Nephron (organoid): ENCODE results near the gene ZGPAT.
"Not testable (repeated sequence)": the region's sequence is repeated elsewhere in the genome, so short reads cannot be mapped to it uniquely, and the experiment has no call there.

ENCODE experiments used
- H3K27ac Mint-ChIP-seq, 3 experiments: 2 replicates each; pipeline ENCODE4 v1.8.0; 2020; ENCODE audit warnings: mixed read lengths in 3 of 3, mild to moderate bottlenecking in 2 of 3, moderate library complexity in 1 of 3
- H3K27me3 Mint-ChIP-seq: 2 replicates; pipeline ENCODE4 v1.8.0; 2021; ENCODE audit warnings: low read depth, mild to moderate bottlenecking, moderate library complexity, mixed read lengths
- H3K36me3 Mint-ChIP-seq: 2 replicates; pipeline ENCODE4 v1.8.0; 2020; ENCODE audit warnings: low read depth, mixed read lengths
- H3K4me1 Mint-ChIP-seq: 2 replicates; pipeline ENCODE4 v1.8.0; 2020; ENCODE audit warnings: mixed read lengths
- H3K4me3 Mint-ChIP-seq, 3 experiments: 2 replicates each; pipeline ENCODE4 v1.8.0; 2020; ENCODE audit warnings: mild to moderate bottlenecking in 3 of 3, mixed read lengths in 3 of 3, moderate library complexity in 2 of 3
- H3K9me3 Mint-ChIP-seq: 2 replicates; pipeline ENCODE4 v1.8.0; 2020; ENCODE audit warnings: mixed read lengths
- TF ChIP-seq, protein P1 (sequence below), 3 experiments: fragments of 200-600 bp; sonication (generic); IDR thresholded peaks; one replicate each; pipeline ENCODE4 v1.5.0; 2021; ENCODE audit warnings: antibody characterized with exemption in 3 of 3; ENCODE audit not compliant: unreplicated experiment in 3 of 3

The ZGPAT gene

DNA sequence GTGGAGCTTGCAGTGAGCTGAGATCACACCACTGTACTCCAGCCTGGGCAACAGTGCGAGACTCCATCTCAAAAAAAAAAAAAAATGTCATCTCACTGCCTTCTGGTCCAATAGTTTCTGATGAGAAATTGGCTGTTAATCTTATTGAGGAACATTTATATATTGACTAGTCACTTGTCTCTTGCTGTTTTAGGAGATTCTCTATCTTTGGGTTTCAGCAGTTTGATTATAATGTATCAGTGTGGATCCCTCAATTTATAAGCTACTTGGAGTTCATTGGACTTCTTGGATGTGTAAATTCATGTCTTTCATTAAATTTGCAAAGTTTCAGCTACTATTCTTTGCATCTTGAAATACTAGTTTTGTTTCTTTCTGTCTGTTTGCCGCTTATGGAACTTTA, 11.2 kb downstream of the ZGPAT start:
- peaks cover 95% of the 10 kb centered on the region for H3K36me3 Mint-ChIP-seq
- no peak overlapping the region for H3K4me3 Mint-ChIP-seq

GRCh38 chr20:63722967-63723622, 15.3 kb downstream of the ZGPAT start:
- not testable (repeated sequence) for H3K27ac Mint-ChIP-seq

More for the DNA sequence above, 11.2 kb downstream of the ZGPAT start:
- Mint-ChIP-seq H3K4me1 (no peaks in the 10 kb centered on the region), H3K27me3 (no peaks in the 10 kb centered on the region), H3K27ac (no peak overlapping the region), H3K9me3 (peaks cover 41% of the 10 kb centered on the region)
- TF ChIP-seq, protein P1, sequence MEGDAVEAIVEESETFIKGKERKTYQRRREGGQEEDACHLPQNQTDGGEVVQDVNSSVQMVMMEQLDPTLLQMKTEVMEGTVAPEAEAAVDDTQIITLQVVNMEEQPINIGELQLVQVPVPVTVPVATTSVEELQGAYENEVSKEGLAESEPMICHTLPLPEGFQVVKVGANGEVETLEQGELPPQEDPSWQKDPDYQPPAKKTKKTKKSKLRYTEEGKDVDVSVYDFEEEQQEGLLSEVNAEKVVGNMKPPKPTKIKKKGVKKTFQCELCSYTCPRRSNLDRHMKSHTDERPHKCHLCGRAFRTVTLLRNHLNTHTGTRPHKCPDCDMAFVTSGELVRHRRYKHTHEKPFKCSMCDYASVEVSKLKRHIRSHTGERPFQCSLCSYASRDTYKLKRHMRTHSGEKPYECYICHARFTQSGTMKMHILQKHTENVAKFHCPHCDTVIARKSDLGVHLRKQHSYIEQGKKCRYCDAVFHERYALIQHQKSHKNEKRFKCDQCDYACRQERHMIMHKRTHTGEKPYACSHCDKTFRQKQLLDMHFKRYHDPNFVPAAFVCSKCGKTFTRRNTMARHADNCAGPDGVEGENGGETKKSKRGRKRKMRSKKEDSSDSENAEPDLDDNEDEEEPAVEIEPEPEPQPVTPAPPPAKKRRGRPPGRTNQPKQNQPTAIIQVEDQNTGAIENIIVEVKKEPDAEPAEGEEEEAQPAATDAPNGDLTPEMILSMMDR (IDR thresholded peaks at IDR 0.05; ENCODE audit: unreplicated experiment in 3 of 3): no peak

GRCh38 chr20:63730189-63730733, 22.4 kb downstream of the ZGPAT start:
- not testable (repeated sequence) for H3K9me3 Mint-ChIP-seq, H3K27ac Mint-ChIP-seq, H3K4me1 Mint-ChIP-seq, H3K27me3 Mint-ChIP-seq, H3K4me3 Mint-ChIP-seq
- peaks cover 55% of the 10 kb centered on the region for H3K36me3 Mint-ChIP-seq

More at GRCh38 chr20:63722967-63723622, 15.3 kb downstream of the ZGPAT start:
- H3K4me1 Mint-ChIP-seq, H3K4me3 Mint-ChIP-seq, H3K27me3 Mint-ChIP-seq: not testable (repeated sequence)
- Mint-ChIP-seq H3K36me3 (peaks cover 86% of the 10 kb centered on the region), H3K9me3 (peaks cover 32% of the 10 kb centered on the region)

DNA sequence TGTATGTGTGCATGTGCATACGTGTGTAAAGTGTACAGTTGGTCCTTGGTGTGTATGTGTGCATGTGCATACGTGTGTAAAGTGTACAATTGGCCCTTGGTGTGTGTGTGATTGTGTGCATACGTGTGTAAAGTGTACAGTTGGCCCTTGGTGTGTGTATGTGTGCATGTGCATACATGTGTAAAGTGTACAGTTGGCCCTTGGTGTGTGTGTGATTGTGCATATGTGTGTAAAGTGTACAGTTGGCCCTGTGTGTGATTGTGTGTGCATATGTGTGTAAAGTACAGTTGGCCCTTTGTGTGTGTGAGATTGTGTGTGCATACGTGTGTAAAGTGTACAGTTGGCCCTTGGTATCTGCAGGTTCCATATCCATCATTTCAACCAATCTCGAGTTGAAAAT, 23.6 kb downstream of the ZGPAT start:
- H3K27me3 Mint-ChIP-seq: peaks cover 5% of the 10 kb centered on the region
- TF ChIP-seq, protein P1 (IDR thresholded peaks at IDR 0.05; ENCODE audit: unreplicated experiment in 3 of 3): no peak
- peaks cover 5% of the 10 kb centered on the region for H3K9me3 Mint-ChIP-seq
- H3K27ac Mint-ChIP-seq: no peak overlapping the region
- peaks cover 51% of the 10 kb centered on the region for H3K36me3 Mint-ChIP-seq
- no peak overlapping the region for H3K4me3 Mint-ChIP-seq
- H3K4me1 Mint-ChIP-seq: peaks cover 5% of the 10 kb centered on the region

DNA sequence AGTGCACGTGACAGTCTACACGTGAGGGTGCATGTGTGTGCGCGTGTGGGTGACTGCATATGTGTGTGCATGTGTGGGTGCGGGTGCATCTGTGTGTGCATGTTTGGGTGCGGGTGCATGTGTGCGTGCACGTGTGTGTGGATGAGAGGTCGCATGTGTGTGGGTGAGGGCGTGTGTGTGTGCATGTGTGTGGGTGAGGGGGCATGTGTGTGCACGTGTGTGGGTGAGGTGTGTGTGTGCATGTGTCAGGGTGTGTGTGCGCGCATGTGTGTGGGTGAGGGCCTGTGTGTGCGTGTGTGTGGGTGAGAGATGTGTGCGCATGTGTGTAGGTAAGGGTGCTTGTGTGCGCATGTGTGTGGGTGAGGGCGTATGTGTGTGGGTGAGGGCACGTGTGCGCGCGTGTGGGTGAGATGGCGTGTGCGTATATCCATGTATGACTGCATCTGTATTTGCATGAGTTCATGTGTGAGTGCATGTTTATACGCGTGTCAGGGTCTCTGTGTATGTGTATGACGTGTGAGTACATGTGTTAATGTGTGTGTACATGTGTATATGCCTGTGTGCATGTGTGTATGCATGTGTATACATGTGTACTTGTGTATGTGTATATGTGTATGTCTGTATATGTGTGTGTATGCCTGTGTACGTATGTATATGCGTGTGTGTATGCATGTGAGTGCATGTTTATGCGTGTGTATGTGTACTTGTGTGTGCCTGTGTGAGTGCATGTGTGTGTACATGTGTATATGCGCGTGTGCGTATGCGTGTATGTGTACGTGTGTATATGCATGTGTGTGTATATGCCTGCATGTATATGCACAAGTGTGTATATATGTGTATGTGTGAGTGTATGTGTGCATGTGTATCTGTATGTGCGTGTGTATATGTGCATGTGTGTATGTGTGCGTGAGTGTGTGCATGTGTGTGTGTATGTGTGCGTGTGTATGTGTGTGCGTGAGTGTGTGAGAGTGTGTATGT, 24.6 kb downstream of the ZGPAT start:
- peaks cover 5% of the 10 kb centered on the region for H3K4me1 Mint-ChIP-seq
- H3K4me3 Mint-ChIP-seq: no peak overlapping the region
- H3K27me3 Mint-ChIP-seq: peaks cover 5% of the 10 kb centered on the region
- no peaks in the 10 kb centered on the region for H3K9me3 Mint-ChIP-seq
- TF ChIP-seq, protein P1 (IDR thresholded peaks at IDR 0.05; ENCODE audit: unreplicated experiment in 3 of 3): no peak
- peaks cover 45% of the 10 kb centered on the region for H3K36me3 Mint-ChIP-seq
- H3K27ac Mint-ChIP-seq: no peak overlapping the region

DNA sequence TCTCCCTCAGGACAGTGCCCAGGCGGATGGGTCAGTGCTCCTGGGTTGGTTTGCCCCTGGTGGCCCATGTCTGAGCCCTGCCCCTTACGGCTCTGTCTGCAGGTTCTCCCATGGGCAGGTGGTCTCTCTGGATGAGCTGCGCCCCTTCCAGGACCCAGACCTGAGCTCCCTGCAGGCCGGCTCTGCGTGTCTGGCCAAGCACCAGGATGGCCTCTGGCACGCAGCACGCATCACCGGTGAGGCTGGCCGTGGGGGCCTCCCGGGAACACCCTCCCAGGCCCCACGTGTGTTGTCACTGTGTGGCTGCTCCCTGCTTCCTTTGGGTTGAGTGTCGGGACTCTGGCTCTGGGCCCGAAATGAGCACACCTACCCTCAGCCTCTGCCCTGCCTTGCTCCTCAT, 25.3 kb downstream of the ZGPAT start:
- no peak overlapping the region for H3K4me3 Mint-ChIP-seq
- peaks cover 5% of the 10 kb centered on the region for H3K4me1 Mint-ChIP-seq
- H3K36me3 Mint-ChIP-seq: peaks cover 39% of the 10 kb centered on the region
- no peak overlapping the region for H3K27ac Mint-ChIP-seq
- no peaks in the 10 kb centered on the region for H3K9me3 Mint-ChIP-seq
- TF ChIP-seq, protein P1 (IDR thresholded peaks at IDR 0.05; ENCODE audit: unreplicated experiment in 3 of 3): no peak
- peaks cover 5% of the 10 kb centered on the region for H3K27me3 Mint-ChIP-seq
